ENCODE measurements around the gene SBF1.
"Not testable (repeated sequence)": the region's sequence is repeated elsewhere in the genome, so short reads cannot be mapped to it uniquely, and the experiment has no call there.

Gene SBF1

GRCh38 chr22:50443801-50444625, 30.8 kb downstream of the SBF1 start:
- no peak for DNase-seq

- no peak for DNase-seq
Measured at GRCh38 chr22:50443197-50443596, 31.6 kb downstream of the SBF1 start.

- no peak for DNase-seq
Measured at GRCh38 chr22:50441428-50441993, 33.3 kb downstream of the SBF1 start.

- DNase-seq: no peak
Measured at GRCh38 chr22:50440544-50441249, 34.1 kb downstream of the SBF1 start.

GRCh38 chr22:50439871-50440331, 34.9 kb downstream of the SBF1 start:
- DNase-seq: no peak

GRCh38 chr22:50439314-50439870, 35.4 kb downstream of the SBF1 start:
- DNase-seq: no peak

- no peak for DNase-seq
Measured at GRCh38 chr22:50438305-50439275, 36.2 kb downstream of the SBF1 start.

GRCh38 chr22:50437511-50438304, 37.1 kb downstream of the SBF1 start:
- no peak for DNase-seq

- DNase-seq: no peak
Measured at GRCh38 chr22:50436841-50437341, 37.9 kb downstream of the SBF1 start.

- no peak for DNase-seq
Measured at GRCh38 chr22:50436015-50436830, 38.6 kb downstream of the SBF1 start.

- DNase-seq: no peak
Measured at GRCh38 chr22:50435291-50436014, 39.4 kb downstream of the SBF1 start.

GRCh38 chr22:50434849-50435248, 40.0 kb downstream of the SBF1 start:
- no peak for DNase-seq

- not testable (repeated sequence) for DNase-seq
Measured at GRCh38 chr22:50432877-50433510, 41.8 kb downstream of the SBF1 start.

GRCh38 chr22:50432131-50432876, 42.5 kb downstream of the SBF1 start:
- no peak for DNase-seq

- no peak for DNase-seq
Measured at GRCh38 chr22:50425179-50425916, 49.5 kb downstream of the SBF1 start.

GRCh38 chr22:50423956-50424355, 50.9 kb downstream of the SBF1 start:
- no peak for DNase-seq
